BJ (cell line): Measurements from ENCODE around the gene PTPRZ1. TPM values are rescaled to one million over a fixed set of nuclear protein-coding genes. Genes with fewer than 3 reads are reported as not detected.
A peak's percentile ranks its signal among the peaks of the same experiment; 100 is the strongest.

Experiments
- CTCF ChIA-PET: fragments of 350-600 bp; formaldehyde crosslinking; extraction: SDS; loops from one replicate; lab custom pipeline; 2021; ENCODE audit warnings: antibody characterized with exemption, inconsistent platforms; lab: Yijun Ruan, JAX
- POLR2A ChIA-PET: fragments of 300-600 bp; sonication (Branson Sonifier 250); formaldehyde crosslinking; extraction: SDS; loops from one replicate; lab custom pipeline; 2021; ENCODE audit warnings: antibody characterized with exemption; lab: Charles Lee
- DNase-seq: peaks from one replicate; pipeline ENCODE4 v3.0.0-alpha.2; 2011; ENCODE audit warnings: low read depth
- H3K27me3 ChIP-seq: 2 replicates; pipeline ENCODE4 v1.6.0; 2011; ENCODE audit warnings: low read length; ENCODE audit not compliant: control insufficient read depth, insufficient read depth
- H3K36me3 ChIP-seq: 2 replicates; pipeline ENCODE4 v1.5.1; 2011; ENCODE audit warnings: low read length; ENCODE audit not compliant: control insufficient read depth, insufficient read depth
- H3K4me3 ChIP-seq: 2 replicates; pipeline ENCODE4 v1.5.1; 2011; ENCODE audit warnings: low read depth, mild to moderate bottlenecking, control low read depth, low read length
- CTCF ChIP-seq: IDR thresholded peaks from 2 replicates; pipeline ENCODE4 v1.5.1; 2011; ENCODE audit warnings: low read depth, mild to moderate bottlenecking, control low read depth, inconsistent platforms, low read length, moderate library complexity; ENCODE audit not compliant: insufficient read depth
- polyA plus RNA-seq: library from polyadenylated mRNA; depleted of rRNA; stranded (reverse); fragments of >200 nt; gene quantifications from 2 replicates; pipeline ENCODE4 v1.2.3, GENCODE V29; 2011

Gene PTPRZ1
- polyA plus RNA-seq, 1 experiment = not detected

GRCh38 chr7:121994625-121995410 is 121.9 kb downstream of the PTPRZ1 start:
- peak; percentile 80 for TF ChIP-seq CTCF
- ChIA-PET CTCF (interaction anchor here (0.5 to 1.8 kb wide), 48 partner anchors 9 to 1211 kb away, joined by 3 to 27 read pairs (median 4); no protein-coding TSS in a partner anchor), POLR2A (no interaction called here)
- Histone ChIP-seq H3K27me3 (no peaks in the 10 kb centered on the region), H3K4me3 (no peak overlapping the region), H3K36me3 (no peaks in the 10 kb centered on the region)
- peak; percentile 16 for DNase-seq

GRCh38 chr7:122006687-122007086 is 133.7 kb downstream of the PTPRZ1 start:
- CTCF ChIA-PET = no interaction called here

GRCh38 chr7:122010116-122010515 is 137.2 kb downstream of the PTPRZ1 start:
- Histone ChIP-seq H3K4me3 (no peak overlapping the region), H3K36me3 (no peaks in the 10 kb centered on the region), H3K27me3 (no peaks in the 10 kb centered on the region)
- CTCF ChIA-PET = no interaction called here
- TF ChIP-seq CTCF = no peak
- DNase-seq = no peak
- POLR2A ChIA-PET = no interaction called here

More at GRCh38 chr7:122006687-122007086, 133.7 kb downstream of the PTPRZ1 start:
- H3K27me3 ChIP-seq = no peaks in the 10 kb centered on the region
- no peak for DNase-seq
- H3K4me3 ChIP-seq = no peak overlapping the region
- no peak for TF ChIP-seq CTCF
- POLR2A ChIA-PET = no interaction called here
- no peaks in the 10 kb centered on the region for H3K36me3 ChIP-seq

- DNase-seq = no peak
- H3K4me3 ChIP-seq = no peak overlapping the region
- H3K27me3 ChIP-seq = no peaks in the 10 kb centered on the region
- ChIA-PET CTCF (interaction anchor here (1.1 kb wide), 1 partner anchor 19 kb away, joined by 3 read pairs; no protein-coding TSS in a partner anchor), POLR2A (no interaction called here)
- H3K36me3 ChIP-seq = no peaks in the 10 kb centered on the region
- TF ChIP-seq CTCF = no peak
Observed at GRCh38 chr7:122013065-122013464, 140.1 kb downstream of the PTPRZ1 start.

- no peak for TF ChIP-seq CTCF
- CTCF ChIA-PET = interaction anchor here (1.1 kb wide), 1 partner anchor 19 kb away, joined by 3 read pairs; no protein-coding TSS in a partner anchor
- DNase-seq = no peak
- POLR2A ChIA-PET = no interaction called here
- Histone ChIP-seq H3K36me3 (no peaks in the 10 kb centered on the region), H3K4me3 (no peak overlapping the region), H3K27me3 (no peaks in the 10 kb centered on the region)
Observed at GRCh38 chr7:122013630-122014029, 140.7 kb downstream of the PTPRZ1 start.
